Sigmoid colon (tissue), 7 donors: ENCODE measurements around the gene ECE1. TPM values are rescaled to one million over a fixed set of nuclear protein-coding genes. Genes with fewer than 3 reads are reported as not detected.
"Not testable (repeated sequence)": the region's sequence is repeated elsewhere in the genome, so short reads cannot be mapped to it uniquely, and the experiment has no call there.

Source experiments
- DNase-seq: peaks from one replicate; pipeline ENCODE4 v3.0.0-alpha.2; 2019
- H3K27ac ChIP-seq, 4 donors: fragments of 200-600 bp; sonication (generic); one replicate each; pipeline ENCODE4 v1.5.1; 2016 to 2019; ENCODE audit warnings: mild to moderate bottlenecking in 1 of 4
- H3K27me3 ChIP-seq, 3 donors: fragments of 200-600 bp; sonication (generic); one replicate each; pipeline ENCODE4 v1.5.1; 2019; ENCODE audit warnings: mild to moderate bottlenecking in 1 of 3
- H3K36me3 ChIP-seq, 4 donors: fragments of 200-600 bp; sonication (generic); one replicate each; pipeline ENCODE4 v1.5.1; 2016 to 2019
- H3K4me1 ChIP-seq, 4 donors: fragments of 200-600 bp; sonication (generic); one replicate each; pipeline ENCODE4 v1.5.1; 2017 to 2019
- H3K4me3 ChIP-seq, 4 donors: fragments of 200-600 bp; sonication (generic); one replicate each; pipeline ENCODE4 v1.5.1; 2017 to 2019; ENCODE audit warnings: mild to moderate bottlenecking in 2 of 4, moderate library complexity in 1 of 4
- H3K9me3 ChIP-seq, 4 donors: fragments of 200-600 bp in 3 of 4; sonication (generic) in 3 of 4; one replicate each; pipeline versions ENCODE4 v1.5.1 to v1.6.1; 2013 to 2019
- CTCF ChIP-seq, 4 experiments: fragments of 450-650 bp in 3 of 4; fragments of 200-600 bp in 1 of 4; IDR thresholded peaks; one replicate each; pipeline ENCODE4 v1.5.1; 2016 to 2019; ENCODE audit warnings: antibody characterized with exemption in 4 of 4, mild to moderate bottlenecking in 3 of 4, moderate library complexity in 2 of 4
- EP300 ChIP-seq, 4 donors: sonication (generic); formaldehyde crosslinking; IDR thresholded peaks; one replicate each; pipeline ENCODE4 v1.6.1; 2017; ENCODE audit warnings: antibody characterized with exemption in 4 of 4
- POLR2A ChIP-seq, 2 donors: fragments of 450-650 bp; IDR thresholded peaks; one replicate each; pipeline ENCODE4 v1.6.1; 2016; ENCODE audit warnings: antibody characterized with exemption in 2 of 2, mild to moderate bottlenecking in 2 of 2, moderate library complexity in 2 of 2
- POLR2AphosphoS5 ChIP-seq, 4 donors: sonication (generic); formaldehyde crosslinking; IDR thresholded peaks; one replicate each; pipeline ENCODE4 v1.6.1; 2017; ENCODE audit warnings: antibody characterized with exemption in 4 of 4
- WGBS, 2 donors: extraction: QIAGEN DNeasy Blood & Tissue Kit; methylation state at CpG; one replicate each; pipeline ENCODE4 v1.1.7; 2013; 5-methylcytosine and 5-hydroxymethylcytosine counted together
- intact Hi-C: fragments of 100-400 bp; cut with DNase I; formaldehyde crosslinking; loops from one replicate; pipeline ENCODE4 v1.15.1; 2023
- polyA plus RNA-seq, 3 donors: library from polyadenylated mRNA; stranded (reverse); fragments of 200-250 nt; gene quantifications; one replicate each; pipeline ENCODE4 v1.2.3, GENCODE V29; 2013
- total RNA-seq, 4 donors: library from RNA; depleted of rRNA; stranded (reverse); fragments of >200 nt; gene quantifications; one replicate each; pipeline ENCODE4 v1.1.0, GENCODE V29; 2016
- donor health status: healthy with polysubstance abuse.
- donor health status: Bipolar disorder and iron deficiency.
- donor health status: healthy.

ECE1 gene
- total and polyA plus RNA-seq, 7 donors = 10.2 to 112 (median 73.8) TPM

- Histone ChIP-seq H3K9me3 (no peaks in the 10 kb centered on the region), H3K27me3 (no peaks in the 10 kb centered on the region), H3K4me3 (peak overlapping the region; percentile 65 to 84 (median 81)), H3K27ac (peak overlapping the region; percentile 90 to 95 (median 94)), H3K36me3 (no peaks in the 10 kb centered on the region), H3K4me1 (peaks cover 0 to 44% (median 23%) of the 10 kb centered on the region in 4 donors)
- 1 to 2% methylated on average over 66 to 69 of the region's 69 CpGs for WGBS, 2 donors
- peak; percentile 69 for DNase-seq
- no peak for TF ChIP-seq CTCF (IDR thresholded peaks at IDR 0.05)
- TF ChIP-seq POLR2AphosphoS5 (IDR thresholded peaks at IDR 0.05) = no peak
- no peak for TF ChIP-seq POLR2A (IDR thresholded peaks at IDR 0.05)
- TF ChIP-seq EP300 (IDR thresholded peaks at IDR 0.05) = no peak
- intact Hi-C loops = loop anchor here (2.0 to 10.0 kb wide), 4 partner anchors 151 to 479 kb away; partner anchors contain the start of gene HP1BP3
Observed at GRCh38 chr1:21175670-21176581, 114.3 kb downstream of the ECE1 start.

DNA sequence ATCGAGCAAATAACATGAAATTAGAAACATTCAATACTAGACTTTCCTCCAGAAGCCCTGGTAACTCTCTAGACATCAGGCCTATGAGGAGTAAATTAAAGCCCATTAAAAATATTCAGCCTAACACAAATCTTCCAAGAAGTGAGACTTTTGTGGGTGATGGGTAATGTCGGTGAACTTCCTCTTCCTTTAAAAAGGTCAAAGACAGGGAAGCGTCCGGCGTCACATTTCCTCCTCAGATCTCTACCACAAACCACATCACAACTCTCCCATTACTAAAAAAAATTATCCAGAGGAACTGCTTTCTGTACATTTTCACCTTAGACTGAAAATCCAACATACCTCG, 115.0 kb downstream of the ECE1 start:
- peaks cover 0 to 50% (median 27%) of the 10 kb centered on the region in 4 donors for H3K4me1 ChIP-seq
- H3K4me3 ChIP-seq = peak overlapping the region; percentile 65 to 84 (median 81)
- peak in 2 of 4 donors; percentile 8 to 29 for TF ChIP-seq POLR2AphosphoS5 (IDR thresholded peaks at IDR 0.05)
- TF ChIP-seq CTCF (IDR thresholded peaks at IDR 0.05) = no peak
- TF ChIP-seq POLR2A (IDR thresholded peaks at IDR 0.05) = no peak
- H3K9me3 ChIP-seq = no peaks in the 10 kb centered on the region
- 0 to 2% methylated on average over 6 of the region's 6 CpGs for WGBS, 2 donors
- DNase-seq = peak; percentile 72
- H3K36me3 ChIP-seq = peaks cover 0 to 1% (median 0%) of the 10 kb centered on the region in 4 donors
- intact Hi-C loops = loop anchor here (5.0 to 10.0 kb wide), 3 partner anchors 150 to 478 kb away; no protein-coding TSS in a partner anchor
- no peaks in the 10 kb centered on the region for H3K27me3 ChIP-seq
- H3K27ac ChIP-seq = peak overlapping the region; percentile 90 to 95 (median 94)

DNA sequence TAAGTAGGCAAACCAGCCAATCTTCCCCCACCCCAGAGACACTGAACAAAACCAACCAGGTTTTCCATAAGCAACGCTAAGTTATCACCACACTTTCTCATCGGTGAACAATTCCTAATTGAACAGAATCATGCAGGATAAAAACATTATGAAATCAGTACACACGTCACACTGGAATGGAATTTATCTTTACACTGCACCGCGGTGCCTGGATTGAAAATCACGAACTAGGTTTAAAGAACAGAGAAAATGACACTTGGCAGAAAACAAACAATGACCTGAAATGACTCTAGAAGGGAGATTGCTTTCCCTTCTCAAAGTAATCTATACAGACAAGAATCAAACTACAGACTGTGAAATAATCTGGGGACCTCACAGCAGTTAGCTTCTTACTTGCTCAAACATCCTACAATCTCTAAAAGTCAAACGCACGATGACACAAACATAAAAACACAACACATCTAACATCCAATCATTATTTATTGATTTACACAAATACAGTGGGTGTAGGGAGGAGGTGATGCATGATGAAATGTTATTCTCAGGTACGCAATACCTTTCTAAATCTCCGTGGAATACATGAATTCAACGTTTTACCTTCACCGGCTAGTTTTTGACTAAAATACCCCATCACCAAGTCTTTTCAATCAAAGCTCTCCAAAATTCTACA, 115.5 kb downstream of the ECE1 start:
- no peak for DNase-seq
- intact Hi-C loops = loop anchor here (5.0 to 10.0 kb wide), 3 partner anchors 150 to 477 kb away; no protein-coding TSS in a partner anchor
- WGBS, 2 donors = 7 to 32% methylated on average over 12 of the region's 12 CpGs
- H3K9me3 ChIP-seq = no peaks in the 10 kb centered on the region
- no peak for TF ChIP-seq CTCF (IDR thresholded peaks at IDR 0.05)
- no peak for TF ChIP-seq EP300 (IDR thresholded peaks at IDR 0.05)
- TF ChIP-seq POLR2A (IDR thresholded peaks at IDR 0.05) = no peak
- TF ChIP-seq POLR2AphosphoS5 (IDR thresholded peaks at IDR 0.05) = no peak
- peaks cover 0 to 50% (median 27%) of the 10 kb centered on the region in 4 donors for H3K4me1 ChIP-seq
- H3K4me3 ChIP-seq = peak overlapping the region; percentile 65 to 84 (median 81)
- H3K27ac ChIP-seq = peak overlapping the region; percentile 90 to 95 (median 94)
- H3K36me3 ChIP-seq = peaks cover 0 to 5% (median 0%) of the 10 kb centered on the region in 4 donors
- H3K27me3 ChIP-seq = no peaks in the 10 kb centered on the region

- intact Hi-C loops = loop anchor here (10.0 kb wide), 1 partner anchor 149 kb away; no protein-coding TSS in a partner anchor
- H3K9me3 ChIP-seq = no peaks in the 10 kb centered on the region
- H3K27ac ChIP-seq = peak overlapping the region; percentile 90 to 95 (median 94)
- TF ChIP-seq CTCF (IDR thresholded peaks at IDR 0.05) (no peak), EP300 (IDR thresholded peaks at IDR 0.05) (no peak), POLR2AphosphoS5 (IDR thresholded peaks at IDR 0.05) (no peak), POLR2A (IDR thresholded peaks at IDR 0.05) (no peak)
- peaks cover 0 to 10% (median 0%) of the 10 kb centered on the region in 4 donors for H3K36me3 ChIP-seq
- WGBS, 2 donors = 35 to 68% methylated on average over 2 of the region's 2 CpGs
- H3K4me1 ChIP-seq = peaks cover 0 to 50% (median 27%) of the 10 kb centered on the region in 4 donors
- H3K4me3 ChIP-seq = peak overlapping the region in 3 of 4 donors; percentile 65 to 83 (median 79)
- DNase-seq = no peak
- no peaks in the 10 kb centered on the region for H3K27me3 ChIP-seq
Observed at GRCh38 chr1:21174230-21174629, 116.0 kb downstream of the ECE1 start.

DNA sequence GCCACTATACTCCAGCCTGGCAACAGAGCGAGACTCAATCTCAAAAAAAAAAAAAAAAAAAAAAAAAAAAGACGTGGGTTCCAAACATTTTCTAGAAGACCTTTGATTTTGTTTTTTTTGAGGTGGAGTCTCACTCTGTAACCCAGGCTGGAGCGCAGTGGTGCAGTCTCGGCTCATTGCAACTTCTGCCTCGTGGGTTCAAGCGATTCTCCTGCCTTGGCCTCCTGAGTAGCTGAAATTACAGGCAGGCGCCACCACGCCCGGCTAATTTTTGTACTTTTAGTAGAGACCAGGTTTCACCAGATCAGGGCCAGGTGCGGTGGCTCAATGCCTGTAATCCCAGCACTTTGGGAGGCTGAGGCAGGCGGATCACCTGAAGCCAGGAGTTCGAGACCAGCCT, 117.2 kb downstream of the ECE1 start:
- Histone ChIP-seq H3K36me3 (peaks cover 0 to 19% (median 0%) of the 10 kb centered on the region in 4 donors), H3K4me1 (peaks cover 0 to 50% (median 27%) of the 10 kb centered on the region in 4 donors), H3K27ac (peak overlapping the region in 2 of 4 donors; percentile 93 to 95)
- intact Hi-C loops = loop anchor here (10.0 kb wide), 1 partner anchor 148 kb away; no protein-coding TSS in a partner anchor
- H3K4me3 ChIP-seq, H3K27me3 ChIP-seq, DNase-seq, H3K9me3 ChIP-seq: not testable (repeated sequence)
- WGBS, 2 donors = 85 to 89% methylated on average over 12 of the region's 12 CpGs
